Endothelial cell of umbilical vein (primary cell): ENCODE data around the gene VAPB. TPM values are rescaled to one million over a fixed set of nuclear protein-coding genes. Genes with fewer than 3 reads are reported as not detected.

ENCODE experiments used
- BruUV-seq: library from RNA; stranded (reverse); fragments of 400-500 nt; replicated peaks from 2 replicates; lab custom pipeline; 2021; lab: Mats Ljungman, UMichigan
- CTCF ChIA-PET: fragments of 300-600, 350-600 bp; sonication (Branson Sonifier 250); formaldehyde crosslinking; loops from one replicate; lab custom pipeline; 2021; ENCODE audit warnings: antibody characterized with exemption, inconsistent platforms; lab: Charles Lee
- POLR2A ChIA-PET: fragments of 300-600, 350-600 bp; sonication (Branson Sonifier 250); formaldehyde crosslinking; loops from one replicate; lab custom pipeline; 2021; ENCODE audit warnings: antibody characterized with exemption, inconsistent platforms; lab: Charles Lee
- DNase-seq: peaks from one replicate; pipeline ENCODE4 v3.0.0-alpha.2; 2011; ENCODE audit warnings: low read depth, low spot score
- FAIRE-seq: peaks from 2 replicates; lab custom pipeline; 2011; peaks lifted over from hg19 to GRCh38; lab: Jason Lieb, UNC
- H2AFZ ChIP-seq: 2 replicates; pipeline ENCODE4 v1.6.0; 2012; ENCODE audit warnings: low read depth, low read length, control low read depth, inconsistent platforms
- H3K27ac ChIP-seq: 2 replicates; pipeline ENCODE4 v1.5.1; 2011; ENCODE audit warnings: low read depth, mild to moderate bottlenecking, control low read depth, low read length, moderate library complexity; ENCODE audit not compliant: insufficient read depth
- H3K27me3 ChIP-seq, 2 experiments: 2 replicates each; pipeline versions ENCODE4 v1.6.0 to v1.6.1; 2011; ENCODE audit warnings: low read length in 2 of 2, mixed read lengths in 1 of 2; ENCODE audit not compliant: control insufficient read depth in 2 of 2, insufficient read depth in 2 of 2
- H3K36me3 ChIP-seq, 2 experiments: 2 replicates in 1 of 2; 3 replicates in 1 of 2; pipeline ENCODE4 v1.5.1; 2011; ENCODE audit warnings: low read length in 2 of 2, mild to moderate bottlenecking in 1 of 2, moderate library complexity in 1 of 2; ENCODE audit not compliant: control insufficient read depth in 2 of 2, insufficient read depth in 2 of 2; ENCODE audit errors: extremely low read depth in 1 of 2
- H3K4me1 ChIP-seq: 3 replicates; pipeline ENCODE4 v1.5.1; 2011; ENCODE audit warnings: mild to moderate bottlenecking, low read length; ENCODE audit not compliant: control insufficient read depth, insufficient read depth; ENCODE audit errors: extremely low read depth
- H3K4me2 ChIP-seq: 2 replicates; pipeline ENCODE4 v1.6.1; 2011; ENCODE audit warnings: low read length, control low read depth, mixed read lengths; ENCODE audit not compliant: insufficient read depth
- H3K4me3 ChIP-seq, 3 experiments: fragments of 200-600 bp in 1 of 3; sonication (generic), shearing (Covaris generic) in 1 of 3; replicated peaks in 1 of 3; 2 replicates each; pipeline ENCODE4 v1.5.1; 2011 to 2016; ENCODE audit warnings: control low read depth in 3 of 3, low read length in 3 of 3, mild to moderate bottlenecking in 2 of 3, inconsistent platforms in 1 of 3, low read depth in 1 of 3, moderate library complexity in 1 of 3; ENCODE audit not compliant: insufficient read depth in 1 of 3
- H3K79me2 ChIP-seq: 2 replicates; pipeline ENCODE4 v1.6.0; 2012; ENCODE audit warnings: low read length, inconsistent platforms; ENCODE audit not compliant: control insufficient read depth, insufficient read depth
- H3K9ac ChIP-seq: replicated peaks from 2 replicates; pipeline ENCODE3; 2011; ENCODE audit warnings: low read length, control low read depth; ENCODE audit not compliant: insufficient read depth; ENCODE audit errors: extremely low read depth
- H3K9me1 ChIP-seq: replicated peaks from 3 replicates; pipeline ENCODE4 v1.6.0; 2011; ENCODE audit warnings: mild to moderate bottlenecking, low read length; ENCODE audit not compliant: control insufficient read depth, insufficient read depth; ENCODE audit errors: extremely low read depth
- H3K9me3 ChIP-seq: replicated peaks from 2 replicates; pipeline ENCODE4 v1.5.1; 2012; ENCODE audit warnings: low read length, inconsistent platforms; ENCODE audit not compliant: control insufficient read depth, insufficient read depth
- H4K20me1 ChIP-seq: replicated peaks from 2 replicates; pipeline ENCODE3; 2011; ENCODE audit warnings: mild to moderate bottlenecking, low read length; ENCODE audit not compliant: control insufficient read depth, insufficient read depth; ENCODE audit errors: extremely low read depth
- EZH2 ChIP-seq: IDR thresholded peaks from 2 replicates; pipeline ENCODE4 v1.6.1; 2012; ENCODE audit warnings: borderline replicate concordance, low read depth, mild to moderate bottlenecking, moderate library complexity, low read length, inconsistent platforms; ENCODE audit not compliant: severe bottlenecking
- FOS ChIP-seq: IDR thresholded peaks from 2 replicates; pipeline ENCODE4 v1.6.1; 2011; ENCODE audit warnings: mild to moderate bottlenecking, low read length, moderate library complexity, borderline replicate concordance; ENCODE audit not compliant: insufficient read depth
- GATA2 ChIP-seq: IDR thresholded peaks from 2 replicates; pipeline ENCODE4 v1.7.0; 2011; ENCODE audit warnings: low read depth, mild to moderate bottlenecking, moderate library complexity, mixed read lengths, low read length; ENCODE audit not compliant: insufficient read length, insufficient read depth
- JUN ChIP-seq: IDR thresholded peaks from 2 replicates; pipeline ENCODE4 v1.6.1; 2011; ENCODE audit warnings: borderline replicate concordance, low read depth; ENCODE audit not compliant: insufficient read length, insufficient read depth
- MYC ChIP-seq: IDR thresholded peaks from one replicate; pipeline ENCODE4 v1.6.1; 2011; ENCODE audit warnings: mild to moderate bottlenecking, low read depth, low read length
- POLR2A ChIP-seq: IDR thresholded peaks from 2 replicates; pipeline ENCODE4 v1.6.1; 2012; ENCODE audit warnings: low read depth, mild to moderate bottlenecking, control low read depth, low read length
- POLR2AphosphoS5 ChIP-seq: IDR thresholded peaks from 2 replicates; pipeline ENCODE4 v1.6.1; 2012; ENCODE audit warnings: low read depth, mild to moderate bottlenecking, control low read depth, low read length, moderate library complexity; ENCODE audit not compliant: insufficient read depth
- dilution Hi-C: fragments of 300-500 bp; cut with MboI; formaldehyde crosslinking; loops from one replicate; pipeline ENCODE4 v1.15.0; 2019; ENCODE audit warnings: low sequenced_read_pairs; ENCODE audit not compliant: extremely low pct_ligation_motif_present
- intact Hi-C: fragments of 100-400 bp; cut with micrococcal nuclease; formaldehyde crosslinking; loops from one replicate; pipeline ENCODE4 v1.10.0; 2022
- polyA plus RNA-seq, 4 experiments: library from polyadenylated mRNA; depleted of rRNA in 3 of 4; stranded (reverse) in 3 of 4; unstranded in 1 of 4; fragments of >200 nt; gene quantifications; 2 replicates each; pipeline versions ENCODE4 v1.2.1 to v1.2.3, GENCODE V29; 2011 to 2012; ENCODE audit warnings: missing spikeins in 1 of 4
- total RNA-seq: library from RNA; stranded (reverse); gene quantifications from 2 replicates; pipeline ENCODE4 v1.2.3, GENCODE V29; 2021
- TF ChIP-seq, protein P1 (sequence below), 2 donors: IDR thresholded peaks; 1 replicate in 1 of 2; 2 replicates in 1 of 2; pipeline ENCODE4 v1.5.1; 2011; ENCODE audit warnings: low read length in 2 of 2, mild to moderate bottlenecking in 2 of 2, moderate library complexity in 2 of 2, control low read depth in 1 of 2, inconsistent platforms in 1 of 2, low read depth in 1 of 2; ENCODE audit not compliant: insufficient read depth in 1 of 2; ENCODE audit errors: extremely low read depth in 1 of 2
- TF ChIP-seq, protein P2 (sequence below): IDR thresholded peaks from 2 replicates; pipeline ENCODE4 v1.6.1; 2011; ENCODE audit not compliant: insufficient read depth, insufficient read length

VAPB gene
- total and polyA plus RNA-seq, 2 donors (not counting 3 experiments of a cell fraction or from before 2014, with no cell fraction given), result 17.9 to 48.9 TPM

- DNase-seq (no peak), FAIRE-seq (no peak)
- peaks cover 19% of the 10 kb centered on the region for H3K4me1 ChIP-seq
- H3K9me1 ChIP-seq, result no peaks in the 10 kb centered on the region
- no peak for TF ChIP-seq FOS
- TF ChIP-seq GATA2, result no peak
- no peak for TF ChIP-seq POLR2AphosphoS5
- TF ChIP-seq JUN, result no peak
- TF ChIP-seq, protein P1, sequence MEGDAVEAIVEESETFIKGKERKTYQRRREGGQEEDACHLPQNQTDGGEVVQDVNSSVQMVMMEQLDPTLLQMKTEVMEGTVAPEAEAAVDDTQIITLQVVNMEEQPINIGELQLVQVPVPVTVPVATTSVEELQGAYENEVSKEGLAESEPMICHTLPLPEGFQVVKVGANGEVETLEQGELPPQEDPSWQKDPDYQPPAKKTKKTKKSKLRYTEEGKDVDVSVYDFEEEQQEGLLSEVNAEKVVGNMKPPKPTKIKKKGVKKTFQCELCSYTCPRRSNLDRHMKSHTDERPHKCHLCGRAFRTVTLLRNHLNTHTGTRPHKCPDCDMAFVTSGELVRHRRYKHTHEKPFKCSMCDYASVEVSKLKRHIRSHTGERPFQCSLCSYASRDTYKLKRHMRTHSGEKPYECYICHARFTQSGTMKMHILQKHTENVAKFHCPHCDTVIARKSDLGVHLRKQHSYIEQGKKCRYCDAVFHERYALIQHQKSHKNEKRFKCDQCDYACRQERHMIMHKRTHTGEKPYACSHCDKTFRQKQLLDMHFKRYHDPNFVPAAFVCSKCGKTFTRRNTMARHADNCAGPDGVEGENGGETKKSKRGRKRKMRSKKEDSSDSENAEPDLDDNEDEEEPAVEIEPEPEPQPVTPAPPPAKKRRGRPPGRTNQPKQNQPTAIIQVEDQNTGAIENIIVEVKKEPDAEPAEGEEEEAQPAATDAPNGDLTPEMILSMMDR (IDR thresholded peaks at IDR 0.05; ENCODE audit: extremely low read depth in 1 of 2, insufficient read depth in 1 of 2, low read depth in 1 of 2, low read length in 2 of 2), result no peak
- no peak for TF ChIP-seq MYC
- no peak for TF ChIP-seq POLR2A
- TF ChIP-seq, protein P2, sequence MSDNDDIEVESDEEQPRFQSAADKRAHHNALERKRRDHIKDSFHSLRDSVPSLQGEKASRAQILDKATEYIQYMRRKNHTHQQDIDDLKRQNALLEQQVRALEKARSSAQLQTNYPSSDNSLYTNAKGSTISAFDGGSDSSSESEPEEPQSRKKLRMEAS, result no peak
- no peak for TF ChIP-seq EZH2
- no peak overlapping the region for H3K4me3 ChIP-seq
- BruUV-seq, result no TSS peak
- no peak overlapping the region for H3K4me2 ChIP-seq
- no peaks in the 10 kb centered on the region for H3K9me3 ChIP-seq
- peaks cover 12 to 15% of the 10 kb centered on the region in 2 experiments for H3K36me3 ChIP-seq
- H3K27me3 ChIP-seq, result no peaks in the 10 kb centered on the region
- dilution Hi-C loops (no loop called here), intact Hi-C loops (loop anchor here (5.0 kb wide), 1 partner anchor 39 kb away; no protein-coding TSS in a partner anchor)
- no peak overlapping the region for H2AFZ ChIP-seq
- ChIA-PET CTCF (interaction anchor here (0.6 to 2.6 kb wide), 3 partner anchors 11 to 195 kb away, joined by 3 to 7 read pairs (median 3); no protein-coding TSS in a partner anchor), POLR2A (no interaction called here)
- peaks cover 41% of the 10 kb centered on the region for H3K79me2 ChIP-seq
- no peaks in the 10 kb centered on the region for H4K20me1 ChIP-seq
- H3K9ac ChIP-seq, result no peak overlapping the region
- no peak overlapping the region for H3K27ac ChIP-seq
These were observed 52.7 kb downstream of the VAPB start for GRCh38 chr20:58441723-58442122.
